Measurements from ENCODE around the gene CDH26.

CDH26 gene

DNA sequence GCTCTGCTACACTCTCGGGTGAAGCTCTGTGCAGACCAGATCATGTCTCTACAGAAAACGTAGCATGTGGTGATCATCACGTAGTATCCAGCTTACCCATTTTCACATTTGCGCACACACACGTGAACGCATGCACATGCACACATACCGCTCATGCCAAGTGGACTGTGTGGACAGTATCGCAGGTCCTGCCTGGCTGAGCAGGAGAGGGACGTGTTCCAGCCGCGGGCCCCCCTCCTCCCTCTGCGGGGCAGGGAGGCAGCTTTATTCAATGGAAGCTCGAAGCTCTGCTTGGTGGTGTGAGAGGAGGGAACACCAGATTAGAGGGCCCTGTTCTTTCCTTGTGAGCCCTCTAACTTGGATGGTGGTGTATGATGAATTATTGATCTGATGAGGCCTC lies 51.1 kb downstream of the CDH26 start:
- DNase-seq (ENCODE audit: extremely low spot score, insufficient read length, low read depth): no peak
- FAIRE-seq: no peak

DNA sequence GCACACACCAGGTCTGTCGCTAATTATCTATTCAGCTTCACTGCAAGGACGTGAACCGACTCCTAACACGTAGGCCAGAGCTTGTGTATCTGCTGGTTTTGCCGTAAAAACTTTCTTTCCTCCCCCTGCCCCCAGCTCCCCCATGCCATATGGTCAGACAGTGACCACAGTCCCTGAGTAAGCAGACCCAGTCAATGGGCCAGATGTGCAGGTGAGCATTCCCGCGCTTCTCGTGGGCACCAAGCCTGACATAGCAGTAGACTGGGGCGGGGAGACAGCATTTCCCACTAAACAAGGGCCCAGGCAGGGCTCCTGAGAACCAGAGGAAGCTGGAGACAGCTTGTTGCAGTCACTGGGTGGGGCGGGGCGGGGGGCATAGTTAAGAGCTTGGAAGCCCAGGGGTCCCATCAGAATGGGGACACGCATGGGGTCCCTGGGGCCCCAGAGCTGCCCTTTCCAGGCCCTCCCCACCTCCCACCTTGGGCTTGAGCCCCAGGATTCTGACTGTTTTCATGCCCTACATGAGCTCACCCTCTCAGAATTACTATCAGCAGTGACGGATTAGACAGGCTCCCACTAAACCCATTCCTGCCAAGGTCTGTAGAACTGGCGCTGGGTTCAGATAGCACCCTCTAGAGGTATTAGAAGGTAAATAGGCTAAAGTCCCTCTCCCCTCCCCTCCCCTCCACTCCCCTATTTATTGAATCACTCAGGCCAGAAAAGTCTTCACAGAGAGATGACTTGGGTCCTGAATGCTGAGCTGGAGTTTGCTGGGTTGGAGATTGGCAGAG lies 51.8 kb downstream of the CDH26 start:
- no peak for FAIRE-seq
- DNase-seq (ENCODE audit: extremely low spot score, insufficient read length, low read depth): no peak

DNA sequence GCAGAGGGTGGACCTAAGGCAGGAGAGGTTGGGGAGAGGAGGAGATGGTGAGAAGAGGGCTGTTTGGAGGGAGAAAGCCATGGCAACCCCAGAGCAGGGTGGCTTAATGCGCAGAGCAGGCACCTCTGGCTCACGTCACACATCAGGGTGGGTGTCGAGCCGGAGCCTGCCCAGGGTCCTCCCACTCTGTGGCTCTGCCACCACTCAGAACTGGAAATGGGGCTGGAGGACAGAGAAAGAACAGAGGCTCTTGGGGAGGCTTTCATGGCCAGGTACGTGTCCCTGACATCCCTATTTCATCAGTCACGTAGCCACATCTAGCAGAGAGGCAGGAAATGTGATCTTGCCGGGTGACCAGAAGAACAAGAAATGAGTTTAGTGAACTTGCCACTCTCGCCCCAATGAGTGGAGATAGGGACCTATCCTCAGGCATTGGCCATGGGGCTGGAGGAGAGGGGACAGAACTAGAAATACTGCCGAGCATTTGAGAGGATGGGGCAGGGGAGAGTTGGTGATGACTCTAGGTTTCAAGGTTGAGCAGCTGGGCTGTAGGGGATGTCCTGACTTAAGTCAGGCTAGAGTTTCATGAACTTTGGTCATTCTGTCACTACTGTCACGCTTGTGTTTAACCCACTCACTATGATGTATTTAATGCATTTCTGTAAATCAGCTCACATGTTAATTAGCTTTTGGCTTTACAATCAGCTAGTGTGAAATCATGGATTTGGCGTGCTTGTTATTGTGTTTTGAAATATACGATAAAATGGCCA lies 52.7 kb downstream of the CDH26 start:
- no peak for DNase-seq (ENCODE audit: extremely low spot score, insufficient read length, low read depth)
- FAIRE-seq: no peak

DNA sequence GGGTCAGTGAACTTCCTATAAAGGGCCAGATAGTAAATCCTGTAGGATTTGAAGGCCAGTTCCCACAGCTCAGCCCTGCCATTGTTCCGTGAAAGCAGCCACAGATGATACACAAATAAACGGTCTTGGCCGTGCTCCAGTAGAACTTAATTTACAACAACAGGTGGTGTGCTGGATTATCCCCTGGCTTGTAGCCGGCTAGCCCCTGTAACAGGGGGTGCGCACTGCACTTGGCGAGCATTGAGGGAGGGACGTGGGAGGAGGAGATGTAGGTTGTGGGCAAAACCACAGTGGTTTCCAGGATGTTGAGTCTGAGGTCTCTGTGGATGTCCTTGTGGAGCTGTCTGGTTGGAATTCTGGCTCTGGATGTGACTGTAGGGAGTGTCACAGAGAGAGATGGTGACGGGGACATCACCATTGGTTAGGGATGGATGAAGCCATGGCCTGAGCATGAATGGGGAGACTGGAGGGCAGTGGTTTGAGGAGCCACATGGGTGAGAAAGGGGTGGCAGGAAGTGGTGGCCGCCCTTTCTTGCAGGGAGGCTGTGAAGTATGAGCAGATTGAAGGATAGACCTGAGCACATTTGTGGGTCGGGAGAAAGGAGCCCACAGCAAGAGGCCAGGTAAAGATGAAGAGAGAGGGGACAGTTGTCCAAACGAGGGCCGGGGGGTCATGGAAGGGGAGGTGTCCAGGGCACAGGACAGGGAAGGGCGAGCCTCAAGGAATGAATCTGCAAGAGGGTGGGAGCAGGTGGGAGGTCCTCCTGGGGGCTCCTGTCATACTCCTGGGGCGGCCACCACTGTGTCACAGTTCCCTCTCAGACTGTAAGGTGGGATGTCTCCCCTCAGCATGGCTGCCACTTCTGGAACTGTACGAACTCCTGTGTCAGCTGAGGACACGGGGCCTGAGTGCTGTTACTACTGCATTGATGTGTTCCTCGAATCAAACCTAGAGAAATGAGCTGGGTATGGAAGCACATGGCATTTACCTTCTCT lies 53.6 kb downstream of the CDH26 start:
- FAIRE-seq: no peak
- no peak for DNase-seq (ENCODE audit: extremely low spot score, insufficient read length, low read depth)

DNA sequence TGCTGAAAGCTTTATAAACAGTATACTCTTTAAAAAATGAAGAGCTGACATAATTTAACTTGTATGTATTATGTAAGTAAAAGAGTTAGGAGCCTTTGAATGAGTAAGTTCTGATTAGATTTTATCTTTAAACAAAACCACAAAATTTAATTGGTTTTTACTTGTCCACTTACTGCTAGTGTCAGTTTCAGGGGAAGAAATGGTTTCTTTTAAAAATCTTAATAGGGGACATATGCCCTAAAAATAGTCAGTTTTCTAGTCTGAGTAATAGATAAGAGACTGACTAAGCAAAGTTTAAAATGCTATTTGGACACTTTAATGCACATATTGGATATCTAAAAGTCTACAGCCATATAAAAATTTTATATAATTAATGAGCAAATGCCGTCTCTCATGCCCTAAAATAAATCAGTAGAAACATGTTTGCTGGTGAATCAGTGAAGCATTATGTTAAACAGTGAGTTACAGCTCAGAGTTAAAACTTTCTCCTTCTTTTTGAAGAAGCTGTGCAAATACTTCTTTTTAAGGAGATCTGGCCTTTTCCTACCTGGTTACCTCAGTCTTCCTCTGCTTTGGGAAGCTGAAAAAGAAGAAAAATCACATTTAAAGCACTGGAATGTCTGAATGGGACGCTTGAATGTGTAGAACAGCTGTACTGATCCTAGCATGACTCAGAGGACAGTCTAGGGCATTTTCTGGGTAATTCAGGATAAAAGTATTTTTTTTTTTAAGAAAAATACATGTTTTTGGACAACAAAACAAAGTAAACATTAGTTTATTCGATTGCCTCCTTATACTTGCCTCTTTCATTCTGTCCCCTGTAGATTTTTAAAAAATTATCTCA lies 55.3 kb downstream of the CDH26 start:
- FAIRE-seq: no peak
- no peak for DNase-seq (ENCODE audit: extremely low spot score, insufficient read length, low read depth)

DNA sequence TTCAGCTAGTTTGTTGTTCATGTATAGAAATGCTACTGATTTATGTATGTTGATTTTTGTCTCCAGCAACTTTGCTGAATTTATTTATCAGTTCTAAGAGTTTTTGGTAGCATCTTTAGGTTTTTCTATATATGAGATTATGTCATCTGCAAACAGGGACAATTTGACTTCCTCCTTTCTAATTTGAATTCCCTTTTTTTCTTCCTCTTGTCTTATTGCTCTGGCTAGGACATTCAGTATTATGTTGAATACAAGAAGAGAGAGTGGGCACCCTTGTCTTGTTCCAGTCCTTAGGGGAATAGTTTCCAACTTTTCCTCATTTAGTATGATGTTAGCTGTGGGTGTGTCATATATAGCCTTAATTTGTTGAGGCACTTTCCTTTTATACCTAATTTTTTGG lies 58.2 kb downstream of the CDH26 start:
- FAIRE-seq (no peak), DNase-seq (ENCODE audit: extremely low spot score, insufficient read length, low read depth) (no peak)

DNA sequence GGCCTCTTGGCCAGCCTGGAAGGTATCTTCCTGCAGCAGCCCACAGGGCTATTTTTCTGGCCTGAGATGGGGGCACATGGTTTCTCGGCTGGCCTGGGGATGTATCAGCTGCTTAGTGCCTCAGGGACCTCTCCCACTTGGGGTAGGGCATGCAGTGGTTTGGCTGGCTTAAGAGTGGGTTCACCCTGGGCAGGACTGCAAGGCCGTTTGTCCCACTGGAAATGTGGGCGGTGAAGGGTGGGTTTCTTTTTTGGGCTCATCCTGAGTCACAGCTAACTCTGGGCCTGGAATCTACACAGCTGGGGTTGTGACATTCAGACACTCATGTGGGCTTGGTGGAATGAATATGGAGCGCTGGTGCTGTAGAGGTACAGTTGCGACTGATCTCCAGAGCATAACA lies 62.0 kb downstream of the CDH26 start:
- DNase-seq (ENCODE audit: extremely low spot score, insufficient read length, low read depth): no peak

DNA sequence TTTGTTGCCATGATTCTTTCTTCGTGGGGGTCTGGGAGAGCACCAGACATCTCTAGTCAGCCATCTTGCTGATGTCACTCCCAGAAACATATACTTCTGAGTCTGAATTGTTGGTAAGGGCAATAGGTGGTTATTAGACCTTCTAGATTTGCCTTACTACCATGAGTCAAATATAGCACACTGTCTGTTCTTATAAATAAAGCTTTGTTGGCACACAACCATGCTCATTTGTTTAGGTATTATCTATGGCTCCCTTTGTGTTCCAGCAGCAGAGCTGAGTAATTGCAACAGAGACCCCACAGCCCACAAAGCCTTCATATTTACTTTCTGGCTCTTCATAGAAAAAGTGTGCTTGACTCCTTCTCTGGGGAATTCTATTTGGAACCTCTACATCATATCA lies 62.9 kb downstream of the CDH26 start:
- DNase-seq (ENCODE audit: extremely low spot score, insufficient read length, low read depth): no peak
- no peak for FAIRE-seq

More for the DNA sequence above, 62.0 kb downstream of the CDH26 start:
- no peak for FAIRE-seq

DNA sequence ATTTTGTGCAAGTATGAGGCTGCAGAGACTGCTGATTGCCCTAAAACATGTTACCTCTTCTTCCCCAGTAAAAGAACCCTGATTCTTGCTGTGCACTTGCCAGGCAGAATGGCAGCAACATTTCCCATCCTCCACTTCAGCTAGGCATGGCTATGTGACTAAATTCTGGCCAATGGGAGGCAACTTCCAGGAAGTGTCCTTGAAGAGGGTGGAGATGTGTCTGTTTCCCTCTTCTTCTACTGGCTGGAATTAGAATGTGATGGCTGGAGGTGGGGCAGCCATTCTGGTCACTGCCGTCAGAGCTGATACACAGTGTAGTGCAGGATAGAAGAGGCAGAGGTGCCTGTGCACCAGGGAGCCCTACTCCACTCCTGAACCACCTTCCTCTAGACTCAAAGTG lies 64.6 kb downstream of the CDH26 start:
- DNase-seq (ENCODE audit: extremely low spot score, insufficient read length, low read depth): no peak

DNA sequence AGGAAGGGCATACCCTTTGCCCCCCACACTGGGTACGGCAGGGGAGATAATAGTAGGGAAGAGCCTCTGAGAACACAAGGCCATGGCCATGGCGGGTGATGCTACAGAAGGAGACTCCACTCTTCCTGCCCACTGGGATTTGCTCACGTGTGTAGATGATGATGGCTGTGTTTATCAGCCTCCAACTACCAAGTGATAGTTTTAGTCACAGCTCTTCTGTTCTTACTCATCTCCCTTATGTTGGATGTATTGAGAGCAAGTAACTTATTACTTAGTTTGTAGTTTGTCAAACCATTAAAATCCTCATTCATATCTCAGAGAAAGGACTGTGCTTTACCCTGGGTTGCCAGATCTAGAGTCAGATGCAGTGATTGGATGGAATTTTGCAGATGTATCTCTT lies 66.0 kb downstream of the CDH26 start:
- FAIRE-seq (no peak), DNase-seq (ENCODE audit: extremely low spot score, insufficient read length, low read depth) (no peak)

More for the DNA sequence above, 64.6 kb downstream of the CDH26 start:
- FAIRE-seq: no peak

DNA sequence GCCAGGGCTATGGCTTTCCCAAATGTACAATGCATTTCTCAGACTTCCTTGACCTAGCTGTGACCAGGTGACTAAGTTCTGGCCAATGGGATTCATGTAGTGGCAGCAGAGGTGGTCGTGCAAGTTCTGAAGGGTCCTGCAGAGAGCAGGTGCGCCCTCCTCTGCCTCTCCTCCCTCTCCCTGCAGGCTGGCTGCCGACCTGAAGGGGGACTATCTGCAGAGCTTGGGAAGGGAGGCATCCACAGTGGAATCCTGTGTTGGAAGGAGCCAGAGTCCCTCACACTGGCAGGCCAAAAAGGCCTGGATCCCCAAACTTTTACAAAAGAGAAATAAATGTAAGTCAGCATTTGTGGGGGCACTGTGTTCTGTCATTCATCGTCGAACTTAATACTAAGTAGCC lies 66.6 kb downstream of the CDH26 start:
- FAIRE-seq: no peak

DNA sequence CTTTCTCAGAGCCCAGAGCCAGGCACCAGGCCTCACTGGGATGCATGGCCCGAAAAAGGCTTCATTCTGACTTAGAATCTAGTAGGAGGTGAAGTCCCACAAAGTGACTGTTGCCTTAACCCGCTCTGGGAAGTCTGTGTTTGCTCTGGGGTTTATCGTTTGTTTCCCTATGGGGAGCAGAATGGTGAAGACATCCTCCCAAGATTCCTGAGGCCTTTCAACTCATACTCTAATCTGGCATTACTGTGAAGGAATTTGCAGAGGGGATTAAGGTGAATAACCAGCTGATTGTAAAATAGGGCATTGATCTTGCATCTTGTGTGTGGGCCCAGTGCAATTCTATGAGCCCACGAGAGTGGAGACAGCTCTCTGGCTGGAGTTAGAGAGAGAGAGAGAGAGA lies 67.8 kb downstream of the CDH26 start:
- no peak for FAIRE-seq
- DNase-seq (ENCODE audit: extremely low spot score, insufficient read length, low read depth): no peak

More for the DNA sequence above, 66.6 kb downstream of the CDH26 start:
- DNase-seq (ENCODE audit: extremely low spot score, insufficient read length, low read depth): no peak

DNA sequence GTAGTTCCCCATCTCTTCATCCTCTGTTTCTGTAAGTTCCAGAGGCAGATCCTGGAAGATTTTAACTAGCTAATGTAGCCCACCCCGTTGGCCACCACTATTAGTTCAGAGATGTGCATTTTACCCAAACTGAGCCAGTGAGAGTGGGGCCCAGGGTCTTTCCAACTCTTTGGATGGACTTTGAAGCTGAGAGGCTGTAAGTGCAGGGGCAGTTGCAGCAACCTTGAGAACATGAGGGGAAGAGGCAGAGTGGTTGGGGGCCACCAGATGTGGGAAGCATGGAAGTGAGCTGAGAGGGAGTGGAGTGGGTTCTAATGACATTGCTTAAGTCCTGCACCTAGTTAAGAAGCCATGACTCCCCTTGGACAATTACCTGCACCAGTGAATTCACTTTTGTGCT lies 72.2 kb downstream of the CDH26 start:
- FAIRE-seq (no peak), DNase-seq (ENCODE audit: extremely low spot score, insufficient read length, low read depth) (no peak)

DNA sequence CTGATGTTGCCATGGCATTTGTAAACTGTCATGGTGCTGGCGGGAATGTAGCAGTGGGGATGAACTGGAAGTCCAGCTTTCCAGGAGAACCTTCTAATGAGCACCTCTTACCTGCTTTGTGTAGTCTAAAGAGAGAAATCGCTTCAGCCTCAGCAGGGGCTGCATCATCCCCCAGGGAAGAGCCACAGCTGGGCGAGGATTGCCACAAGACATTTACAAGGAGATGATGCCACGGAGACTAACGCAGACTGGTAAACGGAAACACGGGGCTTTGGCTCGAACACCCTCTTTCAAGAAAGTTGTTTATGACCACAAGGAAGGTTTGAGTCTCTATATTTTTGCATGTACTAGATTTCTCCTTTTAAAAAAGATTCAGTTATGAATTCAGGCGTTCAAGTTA lies 72.9 kb downstream of the CDH26 start:
- FAIRE-seq: no peak
- DNase-seq (ENCODE audit: extremely low spot score, insufficient read length, low read depth): no peak

DNA sequence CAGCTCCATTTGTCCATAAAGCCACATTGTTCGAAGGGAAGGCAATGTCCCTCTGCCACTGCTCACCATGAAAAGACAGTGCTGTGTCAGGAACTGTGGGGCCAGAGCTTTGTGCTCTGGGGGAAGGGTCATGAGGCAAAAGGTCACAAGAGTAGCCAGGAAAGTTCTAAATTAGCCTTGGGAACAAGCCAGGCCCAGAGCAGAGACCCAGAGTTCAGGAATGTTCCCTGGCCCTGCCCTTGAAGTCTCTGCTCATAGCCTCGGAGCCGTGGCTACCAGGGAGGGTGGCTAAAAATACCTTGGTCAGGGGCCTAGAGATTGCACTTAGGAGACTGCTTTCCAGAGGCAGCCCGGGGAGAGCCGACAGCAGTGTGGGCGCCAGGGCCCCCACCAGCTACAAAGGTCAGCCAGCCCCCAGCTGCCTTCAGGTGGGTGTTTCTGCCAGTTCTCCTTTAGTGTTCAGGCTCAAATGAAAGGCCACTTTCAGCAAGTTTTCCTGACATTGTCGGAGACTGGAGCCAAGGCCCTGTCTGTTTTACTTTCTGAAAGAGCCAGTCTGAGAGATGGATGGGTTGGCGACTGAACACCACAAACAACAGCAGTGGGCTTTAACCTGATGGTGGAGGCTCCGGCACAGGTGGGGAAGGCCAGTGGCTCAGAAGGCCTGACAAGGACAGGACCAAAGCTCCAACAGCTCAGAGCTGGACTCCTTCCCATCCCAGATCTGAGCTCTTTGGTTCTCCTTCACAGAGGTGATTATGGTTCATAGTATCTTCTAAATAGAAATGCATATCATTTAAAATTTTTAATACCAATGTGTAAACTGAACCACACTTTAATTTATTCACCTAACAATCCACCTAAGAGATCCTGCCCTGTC lies 76.2 kb downstream of the CDH26 start:
- no peak for DNase-seq (ENCODE audit: extremely low spot score, insufficient read length, low read depth)
- FAIRE-seq: no peak

DNA sequence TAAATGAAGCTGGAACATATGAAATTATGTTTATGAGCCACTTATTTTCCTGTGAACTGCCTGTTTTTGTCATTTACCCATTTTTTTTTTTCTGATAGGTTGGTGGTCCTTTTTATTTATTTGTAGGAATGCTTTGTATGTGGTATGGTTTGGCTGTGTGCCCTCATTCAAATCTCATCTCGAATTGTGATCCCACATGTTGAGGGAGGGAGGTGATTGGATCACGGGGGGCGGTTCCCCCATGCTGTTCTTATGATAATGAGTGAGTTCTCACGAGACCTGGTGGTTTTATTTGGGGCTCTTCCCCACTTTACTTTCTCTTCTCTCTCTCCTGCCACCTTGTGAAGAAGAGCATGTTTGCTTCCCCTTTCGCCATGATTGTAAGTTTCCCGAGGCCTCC lies 77.3 kb downstream of the CDH26 start:
- FAIRE-seq (no peak), DNase-seq (ENCODE audit: extremely low spot score, insufficient read length, low read depth) (no peak)

DNA sequence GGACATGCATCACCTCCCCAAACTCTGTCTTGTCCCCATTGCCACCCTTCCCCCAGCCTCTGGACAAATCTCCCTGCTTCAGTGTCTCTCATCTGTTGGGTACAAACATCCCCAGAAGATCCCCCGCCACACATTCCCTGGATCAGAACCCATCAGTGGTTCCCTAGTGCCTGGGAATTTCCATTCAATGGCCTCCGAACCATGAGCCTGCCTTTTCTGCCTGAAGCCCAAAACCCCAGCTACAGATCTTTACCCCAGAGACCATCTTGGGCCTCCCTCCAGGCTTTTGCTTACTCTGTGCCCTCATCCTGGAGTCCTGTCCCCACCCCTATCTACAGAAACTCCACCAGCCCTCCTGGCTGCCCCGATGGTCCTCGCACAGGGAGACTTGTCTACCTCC lies 78.1 kb downstream of the CDH26 start:
- FAIRE-seq: no peak
- no peak for DNase-seq (ENCODE audit: extremely low spot score, insufficient read length, low read depth)

DNA sequence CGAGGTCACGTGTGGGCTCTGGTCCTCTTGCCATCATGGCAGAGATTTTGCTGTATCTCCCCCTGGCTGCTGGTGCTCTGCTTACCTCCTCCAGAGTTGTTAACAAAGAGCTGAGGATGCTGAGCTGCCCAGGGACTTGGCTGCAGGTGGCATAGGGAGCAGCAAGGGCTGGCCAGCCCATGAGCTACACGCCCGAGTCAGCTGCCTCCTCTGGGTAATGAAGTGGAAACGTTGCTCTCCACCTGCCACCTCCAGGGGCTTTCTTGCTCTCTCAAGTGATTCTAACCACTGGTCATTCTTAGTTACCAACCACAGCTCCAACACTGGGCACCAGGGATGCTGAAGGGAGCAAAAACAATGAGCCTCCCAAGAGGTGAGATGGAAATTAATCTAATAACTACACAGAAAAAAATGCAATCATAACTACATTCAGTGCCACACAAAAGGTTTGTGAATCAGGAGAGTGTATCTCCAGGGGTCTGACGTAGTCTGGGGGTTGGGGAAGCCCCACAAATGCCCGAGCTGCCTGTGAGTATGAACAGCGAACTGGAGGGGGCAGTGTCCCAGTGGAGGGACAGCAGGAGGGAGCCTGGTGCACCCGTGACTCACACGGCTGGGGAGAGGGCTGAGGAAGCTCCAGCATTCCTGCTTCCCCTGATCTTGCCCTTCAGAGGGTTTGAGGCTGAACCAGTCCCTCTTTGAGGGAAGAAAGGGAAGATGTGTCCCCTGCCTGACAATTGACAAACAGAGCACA lies 78.7 kb downstream of the CDH26 start:
- no peak for DNase-seq (ENCODE audit: extremely low spot score, insufficient read length, low read depth)
- no peak for FAIRE-seq
